ENCODE results near the gene STRBP.

DNA sequence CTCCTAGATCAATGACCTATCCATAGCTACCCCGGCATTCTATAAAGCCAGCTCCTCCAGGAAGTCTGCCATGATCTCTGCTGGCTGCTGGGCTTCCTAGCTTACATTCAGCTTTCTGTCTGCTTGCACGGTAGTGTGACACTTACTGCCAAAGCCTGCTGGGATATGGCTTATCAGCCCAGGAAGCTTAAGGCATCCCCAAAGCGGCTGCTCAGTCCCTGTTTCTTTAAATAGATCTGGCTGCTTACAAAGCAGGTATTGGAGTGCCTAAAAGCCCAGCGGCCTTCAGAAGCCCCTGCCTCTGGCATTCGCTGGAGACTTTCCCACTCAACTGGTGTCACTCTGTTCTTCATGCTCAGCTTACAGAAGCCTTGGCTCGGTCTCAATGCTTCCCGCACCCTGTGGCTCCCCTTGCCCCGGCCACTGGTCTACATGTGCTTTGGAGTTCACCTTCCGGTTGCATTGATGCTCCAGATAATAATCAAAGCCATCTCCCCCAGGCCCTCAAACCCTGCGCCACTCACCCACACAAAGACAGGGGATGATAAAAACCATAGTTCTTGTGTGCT is 31.3 kb upstream of the STRBP start:
- TF ChIP-seq HDGF (IDR thresholded peaks at IDR 0.05; ENCODE audit: borderline replicate concordance) (no peak), FOXK2 (IDR thresholded peaks at IDR 0.05) (no peak), SUZ12 (IDR thresholded peaks at IDR 0.05) (no peak), BHLHE40 (IDR thresholded peaks at IDR 0.05; ENCODE audit: borderline replicate concordance) (no peak), NFRKB (IDR thresholded peaks at IDR 0.05) (no peak), ELF4 (IDR thresholded peaks at IDR 0.05) (no peak), FOXM1 (IDR thresholded peaks at IDR 0.05; ENCODE audit: borderline replicate concordance) (no peak), FOXA1 (IDR thresholded peaks at IDR 0.05) (no peak), ZNF384 (IDR thresholded peaks at IDR 0.05) (no peak)
- TF ChIP-seq, protein P1, sequence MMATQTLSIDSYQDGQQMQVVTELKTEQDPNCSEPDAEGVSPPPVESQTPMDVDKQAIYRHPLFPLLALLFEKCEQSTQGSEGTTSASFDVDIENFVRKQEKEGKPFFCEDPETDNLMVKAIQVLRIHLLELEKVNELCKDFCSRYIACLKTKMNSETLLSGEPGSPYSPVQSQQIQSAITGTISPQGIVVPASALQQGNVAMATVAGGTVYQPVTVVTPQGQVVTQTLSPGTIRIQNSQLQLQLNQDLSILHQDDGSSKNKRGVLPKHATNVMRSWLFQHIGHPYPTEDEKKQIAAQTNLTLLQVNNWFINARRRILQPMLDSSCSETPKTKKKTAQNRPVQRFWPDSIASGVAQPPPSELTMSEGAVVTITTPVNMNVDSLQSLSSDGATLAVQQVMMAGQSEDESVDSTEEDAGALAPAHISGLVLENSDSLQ (IDR thresholded peaks at IDR 0.05): no peak

Measured in HEK293T (cell line).